HG03432 (cell line): ENCODE results near the gene CD44.

Experiments used
- ATAC-seq: cut with Tn5 transposase; IDR thresholded peaks from one replicate; pipeline ENCODE4 v1.9.1; 2021; ENCODE audit warnings: mild to moderate bottlenecking, moderate library complexity; ENCODE audit not compliant: unreplicated experiment

The CD44 gene

DNA sequence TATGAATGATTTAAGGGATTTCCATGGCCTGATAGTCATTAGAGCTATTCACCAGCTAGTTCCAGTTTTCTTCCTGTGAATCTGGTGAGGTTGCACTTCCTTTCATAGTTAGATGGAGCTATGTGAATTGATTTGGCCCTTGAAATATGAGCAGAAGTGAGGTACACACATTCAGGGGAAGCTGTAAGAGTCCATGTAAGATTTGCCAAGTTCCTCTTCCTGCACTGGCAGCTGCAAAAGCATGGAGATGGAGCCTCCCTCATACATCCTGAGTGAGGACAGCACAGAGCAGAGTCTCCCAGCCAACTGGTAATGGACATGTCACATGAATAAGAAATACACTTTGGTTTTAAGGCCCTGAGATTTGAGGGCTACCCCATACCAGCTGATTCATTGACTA, 111.7 kb downstream of the CD44 start:
- no peak for ATAC-seq

DNA sequence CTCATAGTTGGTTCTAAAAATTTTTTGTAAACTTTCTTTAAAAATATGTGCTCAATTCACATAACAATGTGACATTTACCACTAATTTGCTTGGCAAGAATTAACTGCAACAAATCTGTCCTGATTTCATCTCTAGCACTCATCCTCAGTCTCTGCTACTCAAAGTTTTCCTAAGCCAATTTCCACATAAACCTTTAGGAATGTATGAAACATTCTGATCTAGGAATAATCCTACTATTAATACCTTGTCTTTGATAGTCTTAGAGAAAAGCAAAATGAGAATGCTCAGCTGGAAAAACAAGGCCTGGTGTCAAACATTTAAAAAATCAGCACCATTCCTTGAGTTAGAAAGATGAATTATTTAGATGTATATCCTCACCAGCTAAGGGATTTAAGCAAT, 114.3 kb downstream of the CD44 start:
- no peak for ATAC-seq

DNA sequence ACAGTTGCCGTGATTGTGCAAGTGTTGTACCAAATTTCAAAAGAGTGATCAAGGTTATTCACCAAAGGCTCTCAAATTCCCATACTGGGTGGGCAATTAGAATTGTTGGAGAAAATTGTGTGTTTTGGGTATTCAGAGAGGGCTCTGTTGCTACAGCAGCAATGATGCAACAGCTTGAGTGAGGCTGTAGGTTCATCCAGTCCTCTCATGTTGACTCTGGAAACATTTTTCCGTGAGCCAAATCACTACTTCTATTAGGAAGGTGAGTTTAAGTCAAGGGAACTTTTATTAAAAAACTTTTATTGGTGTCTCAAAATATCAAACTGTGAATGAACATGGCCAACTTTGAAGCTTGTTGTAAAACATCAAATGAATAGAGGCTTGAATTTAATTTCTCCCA, 116.5 kb downstream of the CD44 start:
- no peak for ATAC-seq

DNA sequence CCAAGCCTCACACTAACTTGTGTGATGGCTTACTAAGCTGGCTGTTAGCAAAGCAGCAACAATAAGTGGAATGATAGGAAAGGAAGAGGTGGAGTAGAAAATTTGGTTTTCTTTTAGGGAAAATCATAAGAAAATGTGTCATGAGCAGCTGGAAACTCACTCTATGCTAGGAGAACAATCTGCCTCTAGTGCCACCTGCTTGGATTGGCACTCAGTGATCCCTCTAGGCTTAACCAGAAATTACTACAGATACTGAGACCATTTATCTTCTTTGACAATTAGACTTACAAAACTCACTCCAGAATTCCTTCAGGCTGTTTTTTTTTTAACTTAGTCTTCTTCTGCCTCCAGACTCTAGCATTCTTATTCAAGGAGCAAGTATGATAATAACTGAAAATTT, 117.3 kb downstream of the CD44 start:
- no peak for ATAC-seq

DNA sequence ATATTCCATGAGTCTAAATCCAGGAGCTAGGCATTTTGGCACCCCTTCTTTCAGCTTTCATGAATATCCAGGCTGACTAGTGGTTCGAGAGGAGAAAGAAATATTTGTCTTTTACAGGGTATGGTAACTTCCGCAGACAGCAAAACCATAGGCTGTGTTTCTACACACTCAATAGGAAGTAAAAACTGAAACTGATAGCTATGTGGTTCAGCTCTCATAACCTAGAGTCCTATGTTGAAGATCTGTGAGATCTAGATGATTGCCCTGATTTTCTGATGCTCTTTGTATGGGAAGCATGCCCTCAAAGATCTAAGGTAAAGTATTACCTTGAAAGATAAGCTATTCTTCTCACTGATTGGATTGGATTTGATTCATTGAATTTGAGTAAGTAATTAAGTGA, 118.3 kb downstream of the CD44 start:
- peak; percentile 100 for ATAC-seq

DNA sequence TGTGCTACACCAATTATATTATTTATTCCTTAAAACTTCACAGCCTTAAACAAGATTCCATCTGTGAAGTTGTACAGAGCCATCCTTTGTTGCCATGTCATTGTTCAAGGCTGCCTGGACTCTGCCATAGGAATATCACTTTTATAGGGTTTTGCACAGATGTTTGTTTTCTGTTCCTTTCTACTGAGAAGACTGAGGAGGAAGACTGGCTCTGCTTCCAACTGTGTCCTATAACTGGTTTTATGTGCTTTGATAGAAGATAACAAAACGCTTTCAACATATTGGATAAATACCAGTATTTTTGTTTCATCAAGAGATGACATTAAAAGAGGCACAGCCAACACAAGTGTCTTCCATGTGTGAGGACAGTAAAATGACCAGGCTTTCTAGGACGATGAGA, 120.6 kb downstream of the CD44 start:
- ATAC-seq = no peak

DNA sequence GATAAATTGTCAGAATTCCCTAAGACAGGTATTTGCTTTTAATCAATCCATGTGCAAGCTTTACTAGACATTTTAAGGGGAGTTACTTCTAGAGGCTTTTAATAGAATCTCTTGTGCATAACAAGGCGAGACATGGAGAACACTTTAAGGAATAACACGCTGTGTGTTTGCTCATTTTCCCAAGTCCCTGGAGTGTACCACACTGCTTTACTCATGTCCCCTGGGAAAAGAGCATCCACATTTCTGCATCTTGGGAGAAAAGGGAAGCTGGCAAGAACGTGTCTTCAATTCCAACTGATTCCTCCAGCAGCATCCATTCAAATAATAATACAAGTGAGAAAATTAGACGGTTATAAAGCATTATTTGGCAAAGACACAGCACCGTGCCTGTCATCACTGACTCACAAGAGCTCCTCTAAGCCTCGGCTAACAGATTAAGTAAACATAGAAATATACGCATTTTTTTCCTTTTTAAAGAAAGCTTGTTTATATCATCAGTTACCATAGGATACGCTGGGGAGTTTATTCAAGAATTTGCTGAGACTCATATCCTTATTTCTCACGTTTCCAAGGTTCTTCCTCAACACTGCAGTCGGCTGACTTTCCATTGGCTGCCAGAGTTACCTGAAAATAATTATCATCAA, 121.5 kb downstream of the CD44 start:
- ATAC-seq = no peak

DNA sequence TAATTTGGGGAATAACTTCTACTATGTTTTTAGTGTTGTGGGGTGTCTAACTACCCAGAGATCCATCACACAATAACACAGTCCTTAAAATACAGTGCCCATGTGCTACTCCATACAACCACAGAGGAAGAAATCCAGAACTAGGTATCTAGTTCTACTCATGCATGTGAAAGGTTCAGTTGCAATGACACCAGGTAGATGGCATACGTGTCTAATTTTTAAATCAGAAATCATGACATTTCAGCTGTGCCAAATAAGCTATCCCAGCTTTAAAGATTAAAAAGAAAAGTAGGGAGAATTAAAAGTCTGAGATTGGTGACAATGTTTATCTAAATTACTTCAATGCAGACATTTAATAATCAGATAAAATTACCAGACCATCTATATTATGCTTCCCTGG, 122.2 kb downstream of the CD44 start:
- ATAC-seq = no peak

DNA sequence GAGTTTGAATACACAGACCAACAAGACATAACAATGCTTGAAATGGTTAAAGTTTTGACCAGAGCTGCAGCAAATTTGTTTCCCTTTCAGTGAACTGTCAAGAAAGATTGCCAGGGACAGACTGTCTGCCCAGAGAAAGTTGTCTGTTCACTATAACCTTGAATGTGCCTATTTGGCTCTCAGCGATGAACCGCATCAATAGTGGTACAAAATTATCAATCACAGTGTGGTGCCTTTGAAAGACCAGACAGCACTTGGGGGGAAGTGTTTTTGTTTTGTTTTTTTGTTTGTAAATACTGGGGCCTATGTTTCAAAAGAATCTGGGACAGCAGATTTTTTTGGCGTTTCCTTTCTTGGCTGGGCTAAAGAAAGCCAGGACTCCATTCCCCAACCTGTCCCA, 123.1 kb downstream of the CD44 start:
- ATAC-seq = no peak

DNA sequence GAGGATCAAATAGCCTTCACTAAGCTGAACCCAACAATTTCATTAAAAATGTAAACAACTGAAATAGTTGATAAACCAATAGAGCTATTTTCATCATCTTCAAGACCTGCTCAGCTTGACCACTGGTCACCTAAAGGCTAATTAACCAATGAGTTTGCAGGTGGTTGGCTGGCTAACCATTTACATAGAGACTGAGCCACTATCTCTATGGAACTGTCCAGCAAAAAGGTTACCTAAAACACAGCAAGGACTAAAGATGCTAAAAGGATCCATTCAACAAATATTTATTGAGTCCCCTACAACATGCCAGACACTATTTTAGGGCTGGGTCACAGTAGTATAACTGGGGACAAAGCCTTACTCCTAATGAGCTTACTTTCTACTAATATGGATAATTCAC, 123.8 kb downstream of the CD44 start:
- ATAC-seq = no peak

DNA sequence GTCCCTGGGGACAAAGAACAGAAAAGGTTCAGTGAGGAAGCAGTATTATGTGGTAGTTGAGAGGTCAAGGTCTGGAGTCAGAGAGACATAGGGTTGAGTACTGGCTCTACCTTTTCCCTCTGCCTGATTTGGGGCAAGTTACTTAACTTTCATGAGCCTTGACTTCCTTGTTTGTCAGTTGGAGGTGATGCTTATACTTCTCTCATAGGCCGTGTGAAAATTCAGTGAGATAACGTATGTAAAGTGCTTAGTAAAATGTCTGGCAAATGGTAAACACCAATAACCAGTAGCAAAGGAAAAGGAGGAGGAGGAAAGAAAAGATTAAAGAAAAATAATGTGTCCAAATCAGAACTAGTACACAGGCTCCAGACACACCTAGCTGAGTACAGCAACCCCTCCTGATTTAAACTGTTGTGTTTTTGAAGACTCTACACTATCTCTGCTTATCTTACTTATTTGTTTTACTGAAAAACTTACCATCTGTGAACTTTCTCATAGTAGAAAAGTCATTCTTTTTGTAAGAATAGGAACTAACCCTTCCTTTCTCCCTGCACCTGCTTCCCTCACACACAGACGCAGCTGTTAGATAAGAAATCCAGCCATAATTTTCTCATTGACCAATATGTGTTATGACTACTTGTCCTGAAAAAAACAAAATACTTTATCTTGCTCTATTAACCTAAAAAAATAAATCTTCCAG, 126.9 kb downstream of the CD44 start:
- no peak for ATAC-seq

DNA sequence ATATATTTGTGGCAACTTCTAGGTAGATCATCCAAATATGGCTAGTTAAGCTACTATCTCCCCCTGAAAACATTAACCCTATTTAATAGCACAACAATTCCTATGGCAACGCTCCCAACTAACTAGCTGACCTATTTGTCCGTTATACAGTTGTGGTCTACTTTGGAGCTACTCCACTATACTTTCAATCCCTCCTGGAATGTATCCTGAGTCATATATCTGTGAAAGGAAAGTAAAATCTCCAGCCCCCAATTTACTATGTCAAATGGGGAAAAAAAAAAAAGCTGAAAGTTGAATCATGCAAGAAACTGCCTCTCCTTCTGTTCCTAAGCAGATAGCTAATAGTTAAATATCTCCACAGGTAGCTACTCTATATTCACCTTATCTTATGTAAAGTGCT, 128.5 kb downstream of the CD44 start:
- ATAC-seq = no peak

DNA sequence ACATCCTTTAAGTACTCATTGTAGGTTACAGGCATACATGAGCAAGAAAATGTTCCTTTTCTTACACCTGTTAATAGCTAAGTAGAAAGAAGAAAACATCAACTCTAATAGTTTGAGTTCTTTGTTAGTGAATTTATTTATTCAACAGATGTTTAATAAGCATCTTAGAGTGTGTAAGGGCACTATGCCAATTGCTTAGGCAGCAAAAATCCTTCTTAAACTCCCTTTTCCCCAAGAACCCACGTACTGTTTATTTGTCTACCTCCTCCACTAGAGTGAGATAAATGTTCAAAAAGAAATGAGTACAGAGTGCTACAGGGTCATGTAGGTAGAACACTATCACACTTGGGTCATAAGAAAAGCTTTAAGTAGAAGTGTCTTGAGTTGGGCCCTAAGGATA, 131.4 kb downstream of the CD44 start:
- no peak for ATAC-seq

DNA sequence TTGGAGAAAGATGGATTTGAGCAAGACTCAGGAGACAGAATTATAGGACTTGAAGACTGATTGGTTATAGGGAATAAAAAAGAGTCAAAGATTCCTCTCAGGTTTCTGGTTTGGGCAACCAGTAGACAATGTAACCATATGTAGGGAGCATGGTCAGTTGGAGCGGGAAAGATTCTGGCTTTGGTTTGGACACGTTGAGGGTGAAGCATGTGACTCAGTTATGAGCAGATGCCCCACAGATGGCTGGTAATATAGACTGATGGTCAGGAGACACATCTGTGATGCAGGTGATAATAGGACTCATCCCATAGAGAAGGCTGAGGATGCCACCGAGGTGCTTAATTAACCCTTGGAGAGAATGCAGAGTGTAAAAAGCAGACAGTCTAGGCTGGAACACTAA, 132.1 kb downstream of the CD44 start:
- ATAC-seq = no peak

DNA sequence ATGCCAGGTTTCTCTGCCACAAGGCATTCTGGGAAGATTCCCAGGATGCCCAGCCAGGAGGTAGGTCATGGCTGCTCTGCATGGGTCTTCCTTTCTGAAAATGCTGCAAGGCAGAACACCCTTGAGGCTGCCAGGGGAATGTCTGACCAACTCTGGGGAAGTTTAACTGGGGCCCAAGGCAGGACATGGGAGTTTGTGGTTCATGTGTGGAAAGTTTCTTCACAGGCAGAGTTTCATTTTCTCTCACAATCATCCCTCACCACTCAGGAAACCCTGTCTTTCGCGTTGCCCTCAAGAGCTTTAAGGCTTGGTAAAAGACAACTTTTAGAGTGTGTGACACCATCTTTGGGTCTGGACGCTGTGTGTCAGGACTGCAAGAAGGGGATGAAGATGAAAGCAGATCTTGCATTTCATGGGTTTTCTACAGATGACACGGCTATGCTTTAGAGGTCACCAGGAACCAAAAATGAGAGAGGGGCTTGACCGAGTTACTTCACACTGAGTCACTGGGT, 133.5 kb downstream of the CD44 start:
- ATAC-seq = peak; percentile 96

DNA sequence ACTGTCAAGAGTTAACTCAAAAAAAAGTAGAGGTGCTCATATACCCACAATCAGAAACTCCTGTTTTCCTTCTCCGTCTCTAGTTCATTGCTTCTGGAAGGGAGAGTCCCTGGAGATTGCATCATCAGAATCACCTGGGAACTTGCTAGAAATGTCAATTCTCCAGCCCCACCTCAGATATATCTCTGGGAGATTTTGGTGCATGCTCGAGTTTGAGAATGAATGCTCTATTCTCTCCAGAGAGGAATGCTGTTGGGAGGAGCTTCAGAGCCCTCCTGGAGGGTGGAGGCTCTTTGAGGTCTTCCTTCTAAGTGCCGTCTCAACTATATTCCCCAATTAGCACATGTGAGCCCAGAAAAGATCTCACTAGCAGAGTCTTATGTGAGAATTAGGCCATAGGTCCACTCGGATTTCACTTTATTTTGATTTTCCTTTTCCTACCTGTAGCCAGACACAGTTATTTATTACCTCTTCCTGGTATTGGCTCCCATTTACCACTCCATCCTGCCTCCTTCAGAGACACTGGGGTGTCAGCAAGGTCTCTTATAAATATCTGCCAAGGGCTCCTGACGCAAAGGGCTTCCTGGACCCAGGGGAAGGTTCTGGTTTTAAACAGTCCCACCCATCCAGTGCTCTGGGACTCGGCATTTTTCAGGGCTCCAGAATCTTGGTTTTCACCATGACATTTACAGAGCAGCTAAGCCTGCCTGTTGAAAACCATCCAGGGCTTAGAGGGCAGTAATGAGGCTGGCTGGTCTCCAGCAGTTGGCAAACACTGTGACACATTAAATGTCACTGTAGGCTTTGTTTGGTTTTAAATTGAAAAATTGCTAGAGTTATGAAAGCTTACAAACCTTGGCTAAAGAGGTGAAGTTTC, 136.2 kb downstream of the CD44 start:
- no peak for ATAC-seq

DNA sequence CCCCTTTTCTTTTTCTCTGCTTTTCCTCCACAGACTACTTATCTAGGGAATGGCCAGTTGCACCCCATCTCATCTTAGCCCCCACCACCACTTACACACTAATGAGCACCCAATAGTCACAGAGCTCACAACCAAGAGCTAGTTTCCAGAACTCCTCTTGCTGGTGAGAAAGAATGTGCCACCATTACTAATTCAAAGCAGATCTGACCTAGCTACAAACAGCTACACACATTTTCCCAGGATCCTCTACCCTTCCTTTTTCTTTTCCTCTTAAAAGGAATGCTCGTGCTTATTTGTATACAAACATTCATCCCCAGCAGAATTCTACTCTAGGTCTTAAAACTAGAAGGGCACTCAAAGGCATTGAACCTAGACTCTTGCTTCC, 136.8 kb downstream of the CD44 start:
- no peak for ATAC-seq

DNA sequence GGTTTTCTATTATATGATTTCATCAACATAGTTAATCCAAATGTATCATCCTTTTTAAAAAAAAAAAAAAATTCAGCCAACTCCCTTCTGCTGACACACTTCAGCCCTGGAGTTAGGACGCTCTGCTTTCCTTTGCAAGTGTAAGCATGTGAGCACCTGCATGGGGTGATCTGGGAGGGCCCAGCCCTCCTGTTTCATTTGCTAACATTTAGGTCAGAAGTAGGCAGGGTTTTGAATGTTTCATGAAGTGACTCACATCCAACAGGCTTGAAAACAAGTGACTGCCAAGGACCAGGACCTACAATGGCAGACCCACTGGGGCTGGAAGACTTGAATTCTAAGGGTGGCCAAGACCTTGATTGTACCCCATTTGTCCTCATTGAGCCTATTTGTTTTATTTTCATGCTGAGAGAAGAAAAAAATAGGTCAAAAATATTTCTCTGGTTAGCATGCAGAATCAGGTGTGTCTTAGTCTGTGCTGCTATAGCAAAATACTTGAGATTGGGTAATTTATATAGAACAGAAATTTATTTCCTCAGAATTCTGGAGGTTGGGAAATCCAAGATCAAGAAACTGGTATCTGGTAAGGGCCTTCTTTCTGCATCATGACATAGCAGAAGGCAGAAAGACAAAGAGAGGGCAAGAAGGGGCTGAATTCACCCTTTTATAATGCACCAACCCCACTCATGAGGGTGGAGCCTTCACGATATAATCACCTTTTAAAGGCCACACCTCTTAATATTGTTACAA, 137.6 kb downstream of the CD44 start:
- ATAC-seq = no peak

DNA sequence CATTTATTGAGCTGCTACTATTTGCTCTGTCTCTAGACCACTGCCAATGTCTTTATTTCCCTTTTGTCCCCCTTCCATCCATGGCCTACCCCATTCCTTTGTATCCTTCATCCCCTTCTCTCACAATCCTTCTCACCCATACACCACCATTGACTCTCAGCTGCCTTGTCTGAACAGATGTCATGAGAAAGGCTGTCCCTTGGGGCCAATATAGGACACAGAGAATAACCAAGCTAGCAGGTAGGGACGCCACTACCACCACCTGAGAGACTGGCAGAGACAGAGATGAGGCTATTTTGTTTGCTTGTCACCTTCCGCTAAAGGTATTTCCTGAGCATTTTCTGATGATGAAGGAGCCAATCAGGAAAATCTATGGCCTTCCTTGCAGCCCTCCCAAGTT, 138.9 kb downstream of the CD44 start:
- no peak for ATAC-seq

DNA sequence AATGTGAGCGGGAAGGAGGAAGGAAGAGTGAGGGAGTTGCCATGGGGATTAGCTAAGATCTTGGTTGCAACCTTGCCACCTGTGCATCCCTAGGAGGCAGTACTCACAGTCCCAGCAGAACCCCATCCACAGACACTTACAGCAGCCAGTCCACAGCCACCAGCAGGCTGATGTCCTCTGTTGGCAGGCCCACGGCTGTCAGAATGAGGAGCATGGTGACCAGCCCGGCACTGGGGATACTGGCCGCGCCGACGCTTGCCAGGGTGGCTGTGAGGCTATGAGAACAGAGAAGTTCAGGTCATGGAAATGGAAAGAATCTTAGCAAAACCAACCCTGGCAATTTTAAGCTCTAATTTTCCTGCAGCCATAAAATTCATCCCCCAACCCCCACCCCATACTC, 141.8 kb downstream of the CD44 start:
- no peak for ATAC-seq

DNA sequence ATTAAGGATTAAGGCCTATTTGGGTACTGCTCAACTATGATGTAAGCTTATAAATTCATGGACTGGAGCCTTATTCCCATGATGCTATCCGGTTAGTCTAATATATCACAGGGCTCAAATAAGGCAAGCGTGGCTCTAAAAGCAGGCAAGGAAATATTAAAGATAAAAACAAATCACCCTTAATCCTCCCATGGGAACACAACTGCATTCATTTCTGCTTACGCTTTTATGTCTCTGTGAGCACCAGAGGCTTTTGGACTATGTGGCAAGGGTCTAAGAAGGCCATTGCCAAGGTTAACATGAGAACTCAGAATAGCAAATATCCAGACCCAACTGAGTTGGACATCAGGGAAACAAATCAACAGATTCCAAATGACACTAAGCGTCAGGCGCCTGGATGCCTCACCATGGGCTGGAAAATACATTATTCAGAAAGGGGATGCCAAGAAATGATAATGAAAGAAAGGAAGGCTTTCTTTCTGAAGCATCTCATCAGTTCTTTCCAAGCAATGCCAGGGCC, 142.3 kb downstream of the CD44 start:
- ATAC-seq = no peak
